H1 (cell line): ENCODE results near the gene CHST11. TPM values are rescaled to one million over a fixed set of nuclear protein-coding genes. Genes with fewer than 3 reads are reported as not detected.

ENCODE experiments used
- CTCF ChIA-PET: fragments of 300-600 bp; sonication (Branson Sonifier 250); formaldehyde crosslinking; loops from one replicate; lab custom pipeline; 2021; ENCODE audit not compliant: partially characterized antibody; lab: Charles Lee
- POLR2A ChIA-PET: fragments of 300-600 bp; sonication (Branson Sonifier 250); formaldehyde crosslinking; loops from one replicate; lab custom pipeline; 2021; ENCODE audit warnings: inconsistent platforms; ENCODE audit not compliant: partially characterized antibody; lab: Charles Lee
- DNase-seq, 2 experiments: peaks; one replicate each; pipeline versions ENCODE4 v3.0.0 to v3.0.0-alpha.2; 2010 to 2022; ENCODE audit warnings: low spot score in 2 of 2, low read depth in 1 of 2, mixed read lengths in 1 of 2
- FAIRE-seq: peaks from 2 replicates; lab custom pipeline; 2011; peaks lifted over from hg19 to GRCh38; lab: Jason Lieb, UNC
- H2AFZ ChIP-seq: 2 replicates; pipeline ENCODE4 v1.8.1; 2012; ENCODE audit warnings: low read length, inconsistent platforms
- H2AK5ac ChIP-seq: 2 replicates; pipeline ENCODE4 v1.6.1; 2013; ENCODE audit warnings: low read depth, low read length
- H2BK120ac ChIP-seq: replicated peaks from 2 replicates; pipeline ENCODE3; 2013; ENCODE audit warnings: low read depth, low read length, inconsistent platforms
- H2BK12ac ChIP-seq: 2 replicates; pipeline ENCODE4 v1.6.1; 2013; ENCODE audit warnings: low read depth, low read length
- H2BK15ac ChIP-seq: 2 replicates; pipeline ENCODE4 v1.6.1; 2013; ENCODE audit warnings: low read length
- H2BK20ac ChIP-seq: 2 replicates; pipeline ENCODE4 v1.6.1; 2013; ENCODE audit warnings: low read length
- H2BK5ac ChIP-seq: 2 replicates; pipeline ENCODE4 v1.6.1; 2013; ENCODE audit warnings: low read depth, low read length
- H3K14ac ChIP-seq: 2 replicates; pipeline ENCODE4 v1.6.1; 2013; ENCODE audit warnings: inconsistent platforms; ENCODE audit not compliant: insufficient read length
- H3K18ac ChIP-seq: 2 replicates; pipeline ENCODE4 v1.6.1; 2013; ENCODE audit warnings: low read length; ENCODE audit errors: extremely low read depth
- H3K23ac ChIP-seq: 2 replicates; pipeline ENCODE4 v1.6.1; 2013; ENCODE audit warnings: inconsistent platforms; ENCODE audit not compliant: insufficient read length
- H3K23me2 ChIP-seq: 2 replicates; pipeline ENCODE4 v1.6.1; 2013; ENCODE audit warnings: low read depth, low read length
- H3K27ac ChIP-seq: 2 replicates; pipeline ENCODE4 v1.6.1; 2011; ENCODE audit warnings: low read depth, low read length, inconsistent platforms
- H3K27me3 ChIP-seq, 4 experiments: replicated peaks in 1 of 4; 1 replicate in 1 of 4; 2 replicates in 3 of 4; pipeline versions ENCODE4 v1.6.1 to v1.8.1; 2011 to 2013; ENCODE audit warnings: low read length in 3 of 4, mild to moderate bottlenecking in 3 of 4, inconsistent platforms in 2 of 4, mixed read lengths in 2 of 4, moderate library complexity in 1 of 4; ENCODE audit not compliant: control insufficient read depth in 3 of 4, insufficient read depth in 3 of 4; ENCODE audit errors: extremely low read depth in 1 of 4
- H3K36me3 ChIP-seq, 4 experiments: 2 replicates each; pipeline versions ENCODE4 v1.6.1 to v1.8.1; 2011 to 2013; ENCODE audit warnings: mild to moderate bottlenecking in 4 of 4, low read length in 3 of 4, moderate library complexity in 2 of 4, control low read depth in 1 of 4, inconsistent platforms in 1 of 4; ENCODE audit not compliant: insufficient read depth in 4 of 4, control insufficient read depth in 2 of 4
- H3K4ac ChIP-seq: replicated peaks from 2 replicates; pipeline ENCODE3; 2013; ENCODE audit warnings: low read length, low read depth, mixed read lengths, inconsistent platforms; ENCODE audit not compliant: insufficient read length
- H3K4me1 ChIP-seq, 4 experiments: replicated peaks in 1 of 4; 1 replicate in 1 of 4; 2 replicates in 3 of 4; pipeline versions ENCODE4 v1.6.1 to v1.8.1; 2011 to 2013; ENCODE audit warnings: low read length in 3 of 4, inconsistent platforms in 2 of 4, mixed read lengths in 1 of 4; ENCODE audit not compliant: insufficient read depth in 4 of 4, control insufficient read depth in 3 of 4
- H3K4me2 ChIP-seq, 2 experiments: 2 replicates each; pipeline versions ENCODE4 v1.6.1 to v1.8.1; 2011 to 2013; ENCODE audit warnings: low read depth in 2 of 2, low read length in 2 of 2, control low read depth in 1 of 2, inconsistent platforms in 1 of 2, mild to moderate bottlenecking in 1 of 2; ENCODE audit not compliant: insufficient read depth in 1 of 2
- H3K4me3 ChIP-seq, 4 experiments: fragments of 200-600, 300-600 bp in 1 of 4; sonication (generic), shearing (Covaris generic), sonication (Bioruptor Twin) in 1 of 4; 2 replicates each; pipeline versions ENCODE4 v1.5.1 to v1.8.1; 2011 to 2016; ENCODE audit warnings: low read length in 4 of 4, low read depth in 3 of 4, control low read depth in 2 of 4, inconsistent platforms in 2 of 4, mild to moderate bottlenecking in 2 of 4, mixed read lengths in 1 of 4, moderate library complexity in 1 of 4; ENCODE audit not compliant: insufficient read depth in 2 of 4; ENCODE audit errors: extremely low read depth in 1 of 4
- H3K56ac ChIP-seq: replicated peaks from 2 replicates; pipeline ENCODE3; 2013; ENCODE audit warnings: low read depth, mild to moderate bottlenecking, mixed read lengths, low read length, inconsistent platforms; ENCODE audit not compliant: insufficient read length
- H3K79me1 ChIP-seq: 2 replicates; pipeline ENCODE4 v1.6.1; 2013; ENCODE audit warnings: low read depth, low read length, control low read depth
- H3K79me2 ChIP-seq, 2 experiments: 2 replicates each; pipeline versions ENCODE4 v1.6.1 to v1.8.1; 2012 to 2013; ENCODE audit warnings: low read length in 2 of 2, mild to moderate bottlenecking in 2 of 2, inconsistent platforms in 1 of 2; ENCODE audit not compliant: insufficient read depth in 2 of 2, control insufficient read depth in 1 of 2
- H3K9ac ChIP-seq, 4 experiments: replicated peaks in 1 of 4; 1 replicate in 1 of 4; 2 replicates in 3 of 4; pipeline versions ENCODE4 v1.6.1 to v1.8.1; 2011 to 2013; ENCODE audit warnings: low read depth in 3 of 4, low read length in 3 of 4, control low read depth in 2 of 4, mild to moderate bottlenecking in 2 of 4, moderate library complexity in 2 of 4, inconsistent platforms in 1 of 4; ENCODE audit errors: extremely low read depth in 1 of 4
- H3K9me3 ChIP-seq, 2 experiments: 2 replicates each; pipeline versions ENCODE4 v1.6.1 to v1.8.1; 2012 to 2013; ENCODE audit warnings: mild to moderate bottlenecking in 2 of 2, moderate library complexity in 2 of 2, control low read depth in 1 of 2, inconsistent platforms in 1 of 2, low read depth in 1 of 2, low read length in 1 of 2, mixed read lengths in 1 of 2; ENCODE audit not compliant: insufficient read depth in 2 of 2
- H4K20me1 ChIP-seq, 2 experiments: replicated peaks in 1 of 2; 2 replicates each; pipeline versions ENCODE3 to v1.8.1; 2011 to 2013; ENCODE audit warnings: inconsistent platforms in 2 of 2, low read length in 2 of 2, mild to moderate bottlenecking in 1 of 2; ENCODE audit not compliant: insufficient read depth in 2 of 2, control insufficient read depth in 1 of 2
- H4K5ac ChIP-seq: 2 replicates; pipeline ENCODE4 v1.6.1; 2013; ENCODE audit warnings: low read length, low read depth, mixed read lengths, inconsistent platforms; ENCODE audit not compliant: insufficient read length
- H4K8ac ChIP-seq: 2 replicates; pipeline ENCODE4 v1.8.0; 2013; ENCODE audit warnings: mild to moderate bottlenecking, moderate library complexity, low read length, inconsistent platforms; ENCODE audit not compliant: insufficient read depth; ENCODE audit errors: extremely low read depth
- H4K91ac ChIP-seq: replicated peaks from 2 replicates; pipeline ENCODE3; 2013; ENCODE audit warnings: low read length, mixed read lengths, inconsistent platforms; ENCODE audit not compliant: insufficient read length
- BRCA1 ChIP-seq: IDR thresholded peaks from 2 replicates; pipeline ENCODE4 v1.6.1; 2012; ENCODE audit warnings: low read depth, low read length, improper control_type of control experiment
- CEBPB ChIP-seq: IDR thresholded peaks from 2 replicates; pipeline ENCODE4 v1.6.1; 2012; ENCODE audit warnings: low read depth, low read length
- CHD1 ChIP-seq: IDR thresholded peaks from 2 replicates; pipeline ENCODE4 v1.6.1; 2012; ENCODE audit warnings: low read depth, low read length, improper control_type of control experiment
- CTCF ChIP-seq, 3 experiments: IDR thresholded peaks; 1 replicate in 2 of 3; 2 replicates in 1 of 3; pipeline versions ENCODE4 v1.5.1 to v1.6.1; 2011; ENCODE audit warnings: low read length in 3 of 3, mild to moderate bottlenecking in 3 of 3, inconsistent platforms in 2 of 3, low read depth in 1 of 3, moderate library complexity in 1 of 3; ENCODE audit not compliant: insufficient read depth in 1 of 3; ENCODE audit errors: control extremely low read depth in 1 of 3
- KDM4A ChIP-seq: IDR thresholded peaks from one replicate; pipeline ENCODE4 v1.7.1; 2012; ENCODE audit warnings: low read depth, mild to moderate bottlenecking, moderate library complexity, low read length, inconsistent platforms; ENCODE audit not compliant: severe bottlenecking
- NANOG ChIP-seq: IDR thresholded peaks from 2 replicates; pipeline ENCODE4 v1.6.1; 2011; ENCODE audit warnings: low read length, low read depth, mild to moderate bottlenecking, inconsistent platforms; ENCODE audit not compliant: insufficient read depth, poor library complexity, severe bottlenecking
- RAD21 ChIP-seq, 2 experiments: IDR thresholded peaks in 1 of 2; conservative IDR thresholded peaks in 1 of 2; 2 replicates each; pipeline ENCODE4 v1.6.1; 2011; ENCODE audit warnings: low read depth in 2 of 2, low read length in 2 of 2, improper control_type of control experiment in 1 of 2, inconsistent platforms in 1 of 2, mild to moderate bottlenecking in 1 of 2, moderate library complexity in 1 of 2
- RXRA ChIP-seq: IDR thresholded peaks from 2 replicates; pipeline ENCODE4 v1.6.1; 2011; ENCODE audit warnings: low read depth, mild to moderate bottlenecking, low read length, moderate library complexity; ENCODE audit not compliant: insufficient read depth
- SIN3A ChIP-seq, 2 experiments: IDR thresholded peaks in 1 of 2; conservative IDR thresholded peaks in 1 of 2; 2 replicates each; pipeline ENCODE4 v1.6.1; 2011 to 2012; ENCODE audit warnings: low read length in 2 of 2, improper control_type of control experiment in 1 of 2, low read depth in 1 of 2, mild to moderate bottlenecking in 1 of 2
- SIX5 ChIP-seq: IDR thresholded peaks from 2 replicates; pipeline ENCODE4 v1.6.1; 2011; ENCODE audit warnings: mild to moderate bottlenecking, low read depth, low read length
- YY1 ChIP-seq: IDR thresholded peaks from 2 replicates; pipeline ENCODE4 v1.6.1; 2011; ENCODE audit warnings: low read depth, mild to moderate bottlenecking, low read length
- WGBS, 2 experiments: shearing (Covaris generic) in 1 of 2; methylation state at CpG; one replicate each; pipeline versions ENCODE4 v1.1.6 to v1.1.7; 2013 to 2015; ENCODE audit warnings: low lambda C conversion rate in 2 of 2, mixed read lengths in 2 of 2, inconsistent platforms in 1 of 2, low coverage in 1 of 2, missing lambda C conversion rate in 1 of 2; ENCODE audit not compliant: insufficient replicate concordance in 2 of 2, insufficient coverage in 1 of 2, insufficient read length in 1 of 2; ENCODE audit errors: extremely low coverage in 1 of 2, missing lambda C conversion rate in 1 of 2; 5-methylcytosine and 5-hydroxymethylcytosine counted together
- polyA plus RNA-seq, 7 experiments: library from polyadenylated mRNA; depleted of rRNA in 3 of 7; stranded (reverse) in 5 of 7; unstranded in 2 of 7; fragments of >200 nt in 5 of 7; fragments of 200-250 nt in 2 of 7; gene quantifications; 1 replicate in 5 of 7; 2 replicates in 1 of 7; 4 replicates in 1 of 7; pipeline versions ENCODE4 v1.2.1 to v1.2.3, GENCODE V29; 2011 to 2013; ENCODE audit warnings: missing spikeins in 2 of 7, mixed read lengths in 2 of 7
- total RNA-seq: library from RNA; stranded (reverse); fragmentation: NEBNext Ultra II Directional; extraction: Animal tissue kit (Norgen Biotek cat#: 25700); gene quantifications from 2 replicates; pipeline ENCODE4 v1.2.1, GENCODE V29; 2021

Gene CHST11
- total and polyA plus RNA-seq, 2 of the 8 experiments (the other 6 are each of a cell fraction or from before 2014, with no cell fraction given) = 14.4 to 20.8 TPM

DNA sequence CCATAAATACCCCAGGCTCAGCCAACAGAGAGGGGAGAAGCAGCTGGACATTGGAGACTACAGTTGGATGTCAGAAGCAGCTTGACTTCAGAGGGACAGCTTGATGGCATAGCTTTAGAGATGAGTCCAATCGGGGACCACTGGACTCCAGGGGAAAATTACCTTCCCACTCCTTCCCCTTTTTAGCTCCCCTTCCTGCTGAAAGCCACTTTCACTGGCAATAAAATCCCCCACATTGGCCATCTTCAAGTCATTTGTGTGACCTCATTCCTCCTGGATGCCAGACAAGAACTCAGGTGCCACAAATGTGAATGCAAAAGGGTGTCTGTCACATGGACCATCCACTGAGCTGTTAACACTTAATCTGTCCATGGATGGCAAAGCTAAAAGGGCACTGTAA lies 184.2 kb downstream of the CHST11 start:
- Histone ChIP-seq H4K91ac (no peak overlapping the region), H3K4ac (no peak overlapping the region), H3K27ac (no peak overlapping the region), H3K9ac (no peak overlapping the region), H3K79me1 (no peaks in the 10 kb centered on the region), H3K18ac (no peak overlapping the region), H2AK5ac (no peak overlapping the region), H2BK5ac (no peak overlapping the region), H3K14ac (no peak overlapping the region), H4K8ac (peak overlapping the region; percentile 69; the same call in 1 of the 2 replicates), H3K23ac (no peak overlapping the region), H3K56ac (no peak overlapping the region), H2BK15ac (no peak overlapping the region), H3K4me3 (no peak overlapping the region), H4K20me1 (peaks cover 0 to under 1% of the 10 kb centered on the region in 2 experiments), H3K23me2 (no peaks in the 10 kb centered on the region), H3K36me3 (no peaks in the 10 kb centered on the region), H3K4me2 (no peak overlapping the region), H2BK12ac (no peak overlapping the region), H2AFZ (no peak overlapping the region), H4K5ac (no peak overlapping the region), H3K4me1 (no peaks in the 10 kb centered on the region), H3K27me3 (no peaks in the 10 kb centered on the region), H2BK20ac (no peak overlapping the region), H3K9me3 (no peaks in the 10 kb centered on the region), H2BK120ac (no peak overlapping the region), H3K79me2 (no peaks in the 10 kb centered on the region)
- no peak for DNase-seq
- POLR2A ChIA-PET = interaction anchor here (0.9 kb wide), 1 partner anchor 16 kb away, joined by 3 read pairs; no protein-coding TSS in a partner anchor
- FAIRE-seq = no peak
- CTCF ChIA-PET = interaction anchor here (0.7 to 1.5 kb wide), 3 partner anchors 11 to 13 kb away, joined by 3 to 5 read pairs (median 3); no protein-coding TSS in a partner anchor
- no CpG with 5 or more reads among the region's 1 CpG for WGBS, 2 experiments
- TF ChIP-seq RAD21 (IDR thresholded peaks at IDR 0.05 in 1 of 2, conservative IDR thresholded peaks at IDR 0.05 in 1 of 2; ENCODE audit: low read depth in 2 of 2, low read length in 2 of 2) (no peak), SIX5 (no peak), RXRA (no peak), SIN3A (conservative IDR thresholded peaks at IDR 0.05 in 1 of 2, IDR thresholded peaks at IDR 0.05 in 1 of 2; ENCODE audit: low read depth in 1 of 2, low read length in 2 of 2) (no peak), CTCF (IDR thresholded peaks at IDR 0.05; ENCODE audit: control extremely low read depth in 1 of 3, insufficient read depth in 1 of 3, low read depth in 1 of 3, low read length in 3 of 3) (no peak), CEBPB (no peak), CHD1 (no peak), NANOG (no peak), YY1 (no peak), BRCA1 (no peak), KDM4A (no peak)
